Activated CD4-positive, alpha-beta T cell treated with anti-CD3 and anti-CD28 coated beads for 48 hours (primary cell): Measurements from ENCODE around the gene SEMA3C.

Experiments
- DNase-seq: peaks from one replicate; pipeline ENCODE4 v3.0.0-alpha.2; 2020

The SEMA3C gene

GRCh38 chr7:80884511-80885195 lies 34.2 kb downstream of the SEMA3C start:
- no peak for DNase-seq

DNA sequence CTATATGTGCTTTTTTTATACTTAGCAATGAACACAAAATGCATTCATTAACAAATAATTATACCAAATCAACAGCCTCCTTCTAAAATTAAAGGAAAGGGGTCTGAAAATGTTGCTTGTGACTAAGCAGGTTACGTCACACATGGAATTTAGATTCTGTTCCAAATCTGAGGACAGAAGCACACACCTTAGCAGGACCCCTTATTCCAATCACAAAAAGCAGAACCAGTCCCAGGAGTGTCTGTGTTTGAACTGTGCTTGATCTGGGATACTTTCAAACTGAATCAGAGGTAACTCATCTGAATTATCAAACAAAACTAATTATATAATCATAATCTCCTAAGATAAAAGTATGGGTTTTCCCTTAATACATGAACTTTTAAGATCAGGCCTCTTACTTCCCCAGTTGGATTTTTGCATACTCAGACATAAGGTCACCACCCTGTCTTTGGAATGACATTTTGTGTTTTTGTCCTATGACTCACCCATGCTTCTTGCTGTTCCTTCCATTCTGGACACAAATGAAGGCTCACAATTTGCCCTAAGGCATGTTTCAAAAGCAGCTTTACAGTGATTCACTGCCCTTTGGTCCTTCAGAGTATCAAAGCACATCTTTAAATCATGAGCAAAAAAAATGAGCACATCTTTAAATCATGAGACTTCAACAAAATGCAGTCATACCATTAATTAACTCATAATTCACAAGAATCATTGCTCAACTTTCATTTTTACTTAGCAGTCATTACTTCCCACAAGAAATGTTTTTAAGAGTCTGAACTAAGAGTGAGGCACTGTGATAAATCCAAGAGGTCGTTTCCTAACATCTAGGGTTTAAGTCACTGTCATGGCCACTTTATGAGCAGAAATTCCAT lies 35.5 kb downstream of the SEMA3C start:
- DNase-seq = no peak

DNA sequence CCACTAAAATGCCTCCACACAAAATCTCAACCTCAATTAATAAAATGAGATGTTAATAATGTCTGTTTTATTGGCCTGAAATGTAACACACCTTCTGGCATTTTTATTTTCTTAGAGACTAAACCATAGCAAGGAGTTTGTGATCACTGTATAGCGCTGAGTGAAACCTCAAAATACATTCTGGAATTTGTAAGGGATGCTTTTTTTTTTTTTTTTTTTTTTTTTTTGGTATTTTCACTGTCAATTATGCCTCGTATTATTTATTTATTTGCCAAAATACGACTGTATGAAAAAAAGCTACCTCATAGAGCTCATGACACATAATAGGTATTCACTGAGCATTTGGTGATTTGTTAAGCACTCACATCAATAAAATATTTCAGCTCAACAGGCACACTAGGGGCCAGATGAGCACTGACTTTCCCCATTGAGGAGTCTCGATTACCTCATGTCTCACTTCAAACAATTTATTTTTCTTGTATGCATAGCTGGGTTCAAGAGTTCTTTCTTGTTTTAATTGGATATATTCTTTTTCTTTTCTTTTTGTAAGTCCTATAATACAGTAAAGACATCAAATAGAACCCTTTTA lies 36.5 kb downstream of the SEMA3C start:
- no peak for DNase-seq

- no peak for DNase-seq
Observed at GRCh38 chr7:80881351-80881900, 37.4 kb downstream of the SEMA3C start.

DNA sequence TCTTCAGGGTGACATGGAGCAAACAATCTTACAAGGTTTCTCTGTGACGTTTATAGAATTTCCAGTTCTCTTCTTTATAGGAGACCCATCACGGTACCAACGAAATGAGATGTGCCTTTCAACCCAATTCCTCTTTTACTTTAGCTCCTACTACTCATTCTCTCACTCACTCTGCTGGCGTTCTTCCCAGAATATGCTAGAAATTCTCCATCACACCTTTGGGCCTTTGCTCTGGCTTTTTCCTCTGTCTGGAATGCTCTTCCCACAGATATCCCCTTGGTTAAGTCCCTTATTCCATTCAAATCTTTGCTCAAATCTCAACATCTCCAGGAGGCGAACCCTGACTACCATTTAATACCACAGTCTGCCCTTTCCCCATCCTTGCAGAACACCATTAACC lies 39.0 kb downstream of the SEMA3C start:
- DNase-seq = no peak

- DNase-seq = no peak
Observed at GRCh38 chr7:80876894-80877414, 41.9 kb downstream of the SEMA3C start.

DNA sequence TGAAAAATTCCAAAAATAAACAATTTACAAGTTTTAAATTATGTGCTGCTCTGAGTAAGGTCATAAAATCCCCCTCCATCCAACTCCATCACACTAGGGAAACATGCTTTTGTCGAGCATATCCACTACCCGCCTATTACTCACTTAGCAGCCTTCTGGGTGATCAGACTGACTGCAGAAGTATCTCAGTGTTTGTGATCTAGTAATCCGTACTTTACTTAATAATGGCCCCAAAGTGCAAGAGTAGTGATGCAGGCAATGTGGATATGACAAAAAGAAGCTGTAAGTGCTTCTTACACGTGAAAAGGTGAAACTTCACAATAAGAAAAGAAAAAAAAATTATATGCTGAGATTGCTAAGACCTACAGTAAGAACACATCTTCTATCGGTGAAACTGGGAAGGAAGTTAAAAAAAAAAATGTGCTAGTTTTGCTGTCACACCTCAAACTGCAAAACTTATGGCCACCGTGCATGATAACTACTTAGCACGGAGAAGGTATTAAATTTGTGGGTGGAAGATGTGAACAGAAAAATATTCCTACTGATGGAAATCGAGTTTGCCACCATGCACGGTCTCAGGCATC lies 43.2 kb downstream of the SEMA3C start:
- DNase-seq = no peak

DNA sequence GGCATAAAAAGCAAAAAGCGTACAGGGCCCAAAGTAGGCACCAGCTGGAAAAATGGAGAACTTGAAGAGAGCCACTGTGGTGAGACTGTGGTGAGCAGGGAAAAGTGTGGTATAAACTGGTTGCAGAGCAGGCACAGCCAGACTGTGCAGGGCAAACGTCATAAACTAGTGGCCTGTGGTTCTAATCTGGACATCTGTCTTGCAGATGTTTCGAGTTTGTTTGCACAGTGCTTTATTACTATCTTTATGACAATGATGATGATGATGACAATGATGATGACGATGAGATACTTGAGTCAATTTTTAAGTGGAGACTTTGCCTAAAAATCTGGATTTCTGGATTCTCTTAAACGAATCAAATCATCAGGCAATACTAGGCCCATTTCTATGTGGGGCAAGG lies 45.7 kb downstream of the SEMA3C start:
- no peak for DNase-seq

DNA sequence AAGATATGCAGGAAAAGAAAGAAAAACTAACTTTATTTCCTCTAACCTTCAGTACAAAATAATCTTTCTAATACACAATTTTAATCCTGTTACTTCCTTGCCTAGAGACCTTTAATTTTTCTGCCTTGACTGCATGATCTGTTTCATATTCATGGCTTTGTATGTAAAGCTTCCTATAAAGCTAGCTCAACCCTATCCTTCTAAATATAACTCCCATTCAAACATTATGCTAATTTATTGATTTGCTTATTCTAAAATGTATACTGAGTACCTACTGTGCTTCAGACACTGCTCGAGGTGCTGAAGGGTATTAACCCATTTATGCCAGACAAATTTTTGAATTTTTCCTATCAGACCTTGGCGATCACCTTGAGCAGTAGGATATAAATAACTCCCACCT lies 47.6 kb downstream of the SEMA3C start:
- DNase-seq = no peak

GRCh38 chr7:80870813-80871212 lies 48.0 kb downstream of the SEMA3C start:
- no peak for DNase-seq

DNA sequence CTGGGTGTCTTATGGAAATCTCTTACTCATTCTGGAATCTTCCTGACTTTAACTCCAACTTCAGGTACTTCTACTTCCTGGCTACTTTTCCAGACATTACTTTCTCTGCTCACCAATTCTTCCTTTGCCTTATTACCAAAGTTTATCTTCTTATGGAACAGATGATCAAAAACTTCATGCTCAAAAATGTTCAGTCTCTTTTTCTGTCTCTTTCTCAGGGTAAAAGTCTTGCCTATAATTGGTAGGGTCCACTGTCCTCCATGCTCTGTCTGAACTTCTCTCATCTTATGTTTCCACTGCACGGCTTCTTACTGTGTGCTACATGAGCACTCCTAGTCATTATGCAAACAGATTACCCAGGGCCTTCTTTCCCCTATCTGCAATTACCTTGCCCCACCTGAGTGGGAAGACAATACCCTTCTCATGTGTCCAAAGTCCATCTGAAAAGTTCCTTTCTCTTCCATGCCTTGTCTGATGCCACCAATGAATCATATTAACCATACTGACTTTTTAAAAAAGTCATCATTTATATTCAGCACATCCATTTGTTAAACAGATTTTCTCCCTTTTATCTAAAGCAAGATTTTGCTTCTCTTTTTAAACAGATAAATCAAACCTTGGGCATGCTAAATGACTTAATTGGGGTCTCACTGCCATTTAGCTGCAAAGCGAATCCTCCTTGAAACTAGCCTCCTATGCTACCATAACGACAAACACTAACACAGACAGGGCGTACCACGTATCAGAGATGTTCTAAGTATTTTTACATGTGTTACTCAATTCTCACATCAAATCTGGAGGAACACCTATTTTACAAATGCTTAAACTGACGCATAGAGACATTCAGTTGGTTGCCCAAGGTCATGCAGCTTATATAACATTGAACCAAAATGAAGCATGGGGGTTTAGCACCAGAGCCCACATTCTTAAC lies 48.8 kb downstream of the SEMA3C start:
- DNase-seq = no peak

DNA sequence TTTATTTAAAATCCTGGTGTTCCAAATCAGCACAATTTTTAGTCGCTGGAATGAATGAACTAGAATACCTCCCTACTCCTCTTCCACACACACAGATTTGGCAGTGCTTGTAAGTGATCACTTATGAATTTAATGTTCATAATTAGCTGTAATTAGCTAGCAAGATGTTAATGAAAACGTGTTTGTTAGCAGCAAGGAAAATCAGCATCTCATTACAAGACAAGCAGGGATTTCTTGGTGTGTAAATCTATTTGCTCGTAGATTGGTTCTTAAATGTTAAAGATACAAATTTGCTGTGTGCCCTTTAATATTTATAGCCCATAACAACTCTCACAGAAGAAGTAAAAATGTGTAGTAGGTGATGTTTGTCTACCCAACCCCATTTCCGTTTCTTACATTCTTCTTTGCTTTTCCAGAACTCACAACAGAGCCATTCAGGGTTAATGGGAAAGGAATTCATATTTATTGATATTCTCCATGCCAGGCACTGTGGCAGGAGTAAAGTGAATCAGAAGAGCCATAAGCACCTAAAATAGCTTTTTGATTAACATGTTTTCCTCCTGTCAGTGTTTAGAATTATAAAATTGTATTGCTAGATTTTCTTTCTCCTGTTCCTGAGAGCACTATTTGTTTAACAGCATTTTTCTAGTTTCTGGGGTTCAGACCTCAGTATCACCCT lies 49.6 kb downstream of the SEMA3C start:
- DNase-seq = no peak

DNA sequence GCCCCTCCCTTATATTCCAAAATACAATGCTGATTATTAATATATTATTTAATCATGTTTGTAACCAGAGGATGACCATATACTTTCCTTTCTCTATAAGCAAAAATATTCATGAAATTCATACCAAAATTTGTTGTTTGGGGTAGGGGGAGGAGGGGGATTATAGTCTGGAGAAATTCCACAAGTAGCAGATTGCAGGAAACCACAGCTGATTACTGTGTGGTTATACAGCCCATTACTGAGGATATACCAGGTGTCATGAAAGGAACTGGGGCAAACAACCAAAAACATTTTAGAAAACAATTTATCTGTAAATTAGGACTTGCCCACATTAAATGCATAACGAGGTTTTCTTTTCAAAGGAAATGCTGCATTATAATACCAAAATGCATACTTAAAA lies 50.3 kb downstream of the SEMA3C start:
- DNase-seq = no peak

DNA sequence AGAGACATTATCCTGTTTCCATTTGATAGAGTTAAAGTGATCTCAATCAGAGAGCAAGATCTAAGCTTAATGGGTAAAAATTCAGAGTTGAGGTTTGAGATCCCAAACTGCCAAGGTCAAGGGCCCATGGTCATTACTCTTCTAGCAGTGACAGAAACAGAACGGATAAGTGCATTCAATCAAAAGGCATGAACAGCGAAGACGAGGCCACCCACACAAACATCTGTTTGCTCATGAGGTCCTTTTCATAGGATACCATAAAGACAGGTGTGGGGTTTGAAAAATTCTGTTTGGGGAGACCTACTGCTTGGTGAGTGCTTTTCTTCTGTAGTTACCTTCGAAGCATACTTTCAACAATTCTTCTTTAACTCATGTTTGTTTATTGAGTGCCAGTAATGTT lies 58.3 kb downstream of the SEMA3C start:
- no peak for DNase-seq

- no peak for DNase-seq
Observed at GRCh38 chr7:80859272-80859970, 59.4 kb downstream of the SEMA3C start.

DNA sequence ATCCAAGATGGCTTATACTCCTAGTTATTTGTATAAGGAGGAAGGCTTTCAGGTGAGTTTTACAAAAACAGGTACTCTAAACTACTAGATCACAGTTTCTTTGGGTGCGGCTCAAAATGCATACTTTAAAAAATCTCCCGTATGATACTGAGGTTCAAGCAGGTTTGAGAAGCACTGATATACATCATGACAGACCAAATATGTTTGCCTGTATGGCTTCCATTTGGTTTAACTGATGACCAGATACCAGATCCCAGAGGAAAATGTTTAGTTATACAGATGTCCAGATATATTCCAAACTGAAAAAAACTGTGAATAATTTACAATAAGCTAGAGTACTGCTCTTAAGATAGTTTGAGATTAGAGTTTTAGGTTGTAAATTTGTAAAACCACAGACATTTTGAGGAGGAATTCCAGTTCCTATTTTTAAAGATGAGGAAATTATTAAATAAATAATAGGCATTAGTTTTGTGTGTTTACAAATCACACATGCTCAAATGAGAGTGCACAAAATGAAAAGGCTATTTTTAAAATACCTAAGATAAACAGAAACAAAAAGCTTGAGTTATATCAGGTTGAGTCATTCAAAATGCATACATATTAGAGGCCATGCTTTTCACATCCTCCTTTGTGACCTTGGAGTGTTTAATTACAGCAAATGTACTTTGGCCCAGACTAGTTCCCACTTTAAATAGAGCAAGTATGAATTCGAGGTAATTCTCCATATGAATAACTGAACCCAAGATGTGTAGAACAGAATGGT lies 60.5 kb downstream of the SEMA3C start:
- no peak for DNase-seq

- no peak for DNase-seq
Observed at GRCh38 chr7:80856769-80857168, 62.1 kb downstream of the SEMA3C start.

DNA sequence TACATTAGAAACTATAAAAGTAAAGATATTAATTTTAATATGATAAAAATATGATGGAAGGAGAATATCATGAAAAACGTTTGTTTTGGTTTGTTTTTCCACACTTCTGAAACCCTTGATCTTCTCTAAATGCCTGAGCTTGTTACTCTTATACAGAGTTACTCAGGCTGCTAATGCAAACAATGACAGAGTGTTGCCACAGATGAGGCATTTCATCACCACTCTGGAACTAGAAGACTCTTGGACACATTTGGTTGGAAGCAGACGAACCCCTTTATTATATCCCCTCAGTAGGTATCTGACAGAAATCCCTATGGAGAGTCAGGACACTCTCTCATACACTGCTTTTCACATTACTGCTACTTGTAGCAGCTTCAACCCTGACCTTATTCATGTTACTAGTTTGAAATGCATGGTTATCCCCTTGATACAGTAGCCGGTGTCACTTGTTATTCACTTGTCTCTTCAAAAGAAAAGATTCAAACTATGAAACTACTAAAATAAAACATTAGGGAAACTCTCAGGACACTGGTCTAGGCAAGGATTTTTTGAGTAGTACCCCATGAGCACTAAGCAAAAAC lies 66.9 kb downstream of the SEMA3C start:
- DNase-seq = no peak

DNA sequence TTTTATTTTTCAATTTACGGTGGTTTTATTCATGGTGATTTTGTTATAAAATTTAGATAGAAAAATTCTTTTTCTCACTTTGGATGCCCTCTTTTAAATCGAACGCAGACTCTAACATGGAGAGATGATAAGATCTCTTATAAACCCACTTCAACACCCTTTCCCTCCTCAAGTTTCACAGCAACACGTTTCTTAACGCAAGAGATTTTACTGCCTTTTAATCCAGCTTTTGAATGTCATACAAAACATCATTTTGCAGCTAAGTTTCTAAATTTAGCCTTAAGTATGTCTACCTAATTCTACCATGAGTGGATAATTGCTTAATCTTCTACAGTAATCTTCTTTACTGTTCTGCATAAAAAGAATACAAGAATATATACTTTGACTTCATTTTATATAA lies 70.0 kb downstream of the SEMA3C start:
- DNase-seq = no peak

GRCh38 chr7:80847895-80848294 lies 71.0 kb downstream of the SEMA3C start:
- no peak for DNase-seq
